Smooth muscle cell (in vitro differentiated cells): Measurements from ENCODE around the gene NNAT. TPM values are rescaled to one million over a fixed set of nuclear protein-coding genes. Genes with fewer than 3 reads are reported as not detected.

ENCODE experiments used
- DNase-seq: peaks from one replicate; lab custom pipeline; 2025; ENCODE audit not compliant: unreplicated experiment; lab: John Stamatoyannopoulos, UW
- H2AFZ ChIP-seq: fragments of 200-600 bp; sonication (generic); 2 replicates; pipeline ENCODE4 v1.6.0; 2016; ENCODE audit warnings: antibody characterized with exemption, low read depth, mild to moderate bottlenecking
- H3F3A ChIP-seq: fragments of 200-600 bp; sonication (generic); 2 replicates; pipeline ENCODE4 v1.6.0; 2017; ENCODE audit warnings: antibody characterized with exemption, low read depth
- H3K27ac ChIP-seq: fragments of 200-600 bp; sonication (generic); 2 replicates; pipeline ENCODE4 v1.5.1; 2016; ENCODE audit warnings: low read depth, mild to moderate bottlenecking
- H3K27me3 ChIP-seq: fragments of 200-600 bp; sonication (generic); 2 replicates; pipeline ENCODE4 v1.6.1; 2016; ENCODE audit warnings: low read depth, mild to moderate bottlenecking
- H3K36me3 ChIP-seq: fragments of 200-600 bp; sonication (generic); 2 replicates; pipeline ENCODE4 v1.5.1; 2016; ENCODE audit warnings: low read depth
- H3K4me1 ChIP-seq: fragments of 200-600 bp; sonication (generic); 2 replicates; pipeline ENCODE4 v1.5.1; 2016; ENCODE audit warnings: low read depth
- H3K4me2 ChIP-seq: fragments of 200-600 bp; sonication (generic); 2 replicates; pipeline ENCODE4 v1.6.0; 2016; ENCODE audit warnings: mild to moderate bottlenecking
- H3K4me3 ChIP-seq: fragments of 200-600 bp; sonication (generic); 2 replicates; pipeline ENCODE4 v1.5.1; 2016; ENCODE audit warnings: mild to moderate bottlenecking
- H3K79me2 ChIP-seq: fragments of 200-600 bp; sonication (generic); 2 replicates; pipeline ENCODE4 v1.6.0; 2016; ENCODE audit warnings: low read depth, mild to moderate bottlenecking
- H3K9ac ChIP-seq: fragments of 200-600 bp; sonication (generic); 2 replicates; pipeline ENCODE4 v1.6.0; 2016; ENCODE audit warnings: low read depth
- H3K9me3 ChIP-seq: fragments of 200-600 bp; sonication (generic); replicated peaks from 2 replicates; pipeline ENCODE4 v1.5.1; 2016; ENCODE audit warnings: low read depth
- H4K20me1 ChIP-seq: fragments of 200-600 bp; sonication (generic); 2 replicates; pipeline ENCODE4 v1.6.0; 2016; ENCODE audit warnings: low read depth
- WGBS: methylation state at CpG from one replicate; pipeline ENCODE4 v1.1.7; 2016; ENCODE audit warnings: low lambda C conversion rate; 5-methylcytosine and 5-hydroxymethylcytosine counted together
- polyA plus RNA-seq: library from polyadenylated mRNA; unstranded; fragments of >200 nt; fragmentation: Nextera tagmentation; extraction: Ambion mirVana; gene quantifications from 2 replicates; pipeline ENCODE4 v1.2.1, GENCODE V29; 2016
- total RNA-seq: library from RNA; depleted of rRNA; stranded (reverse); fragments of >200 nt; gene quantifications from 2 replicates; pipeline ENCODE4 v1.2.3, GENCODE V29; 2014
- TF ChIP-seq, protein P1 (sequence below): fragments of 200-600 bp; sonication (generic); IDR thresholded peaks from 2 replicates; pipeline ENCODE4 v1.5.1; 2017; ENCODE audit warnings: borderline replicate concordance, mild to moderate bottlenecking, antibody characterized with exemption; ENCODE audit not compliant: insufficient read depth, poor library complexity, severe bottlenecking

The NNAT gene
- total and polyA plus RNA-seq, 2 experiments from 2014 or later, result 0.35 TPM; not detected in 1

DNA sequence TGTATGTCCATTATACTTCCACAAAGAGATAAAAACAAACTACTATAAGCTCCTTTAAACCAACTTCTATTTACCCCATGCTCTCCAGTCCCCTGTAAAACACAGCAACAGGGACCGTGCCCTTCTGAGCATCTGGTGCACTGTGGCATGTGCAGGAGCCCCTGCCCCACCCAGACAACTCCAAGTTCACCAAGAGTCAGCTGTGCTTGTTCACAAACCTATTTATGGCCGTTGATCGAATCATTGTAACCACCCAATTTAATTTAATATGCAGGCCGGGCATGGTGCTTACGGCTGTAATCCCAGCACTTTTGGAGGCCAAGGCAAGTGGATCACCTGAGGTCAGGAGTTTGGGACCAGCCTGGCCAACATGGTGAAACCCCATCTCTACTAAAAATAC, 20.3 kb downstream of the NNAT start:
- no peaks in the 10 kb centered on the region for H3K9me3 ChIP-seq
- no peaks in the 10 kb centered on the region for H3K79me2 ChIP-seq
- H3K27me3 ChIP-seq, result no peaks in the 10 kb centered on the region
- H3K4me1 ChIP-seq, result no peaks in the 10 kb centered on the region
- WGBS, result 96% methylated on average over 5 of the region's 5 CpGs
- H3K36me3 ChIP-seq, result no peaks in the 10 kb centered on the region
- no peak overlapping the region for H3K27ac ChIP-seq
- no peaks in the 10 kb centered on the region for H4K20me1 ChIP-seq
- no peaks in the 10 kb centered on the region for H3F3A ChIP-seq
- TF ChIP-seq, protein P1, sequence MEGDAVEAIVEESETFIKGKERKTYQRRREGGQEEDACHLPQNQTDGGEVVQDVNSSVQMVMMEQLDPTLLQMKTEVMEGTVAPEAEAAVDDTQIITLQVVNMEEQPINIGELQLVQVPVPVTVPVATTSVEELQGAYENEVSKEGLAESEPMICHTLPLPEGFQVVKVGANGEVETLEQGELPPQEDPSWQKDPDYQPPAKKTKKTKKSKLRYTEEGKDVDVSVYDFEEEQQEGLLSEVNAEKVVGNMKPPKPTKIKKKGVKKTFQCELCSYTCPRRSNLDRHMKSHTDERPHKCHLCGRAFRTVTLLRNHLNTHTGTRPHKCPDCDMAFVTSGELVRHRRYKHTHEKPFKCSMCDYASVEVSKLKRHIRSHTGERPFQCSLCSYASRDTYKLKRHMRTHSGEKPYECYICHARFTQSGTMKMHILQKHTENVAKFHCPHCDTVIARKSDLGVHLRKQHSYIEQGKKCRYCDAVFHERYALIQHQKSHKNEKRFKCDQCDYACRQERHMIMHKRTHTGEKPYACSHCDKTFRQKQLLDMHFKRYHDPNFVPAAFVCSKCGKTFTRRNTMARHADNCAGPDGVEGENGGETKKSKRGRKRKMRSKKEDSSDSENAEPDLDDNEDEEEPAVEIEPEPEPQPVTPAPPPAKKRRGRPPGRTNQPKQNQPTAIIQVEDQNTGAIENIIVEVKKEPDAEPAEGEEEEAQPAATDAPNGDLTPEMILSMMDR, result no peak
- H3K4me2 ChIP-seq, result no peak overlapping the region
- H2AFZ ChIP-seq, result no peak overlapping the region
- no peak for DNase-seq
- no peak overlapping the region for H3K9ac ChIP-seq
- no peak overlapping the region for H3K4me3 ChIP-seq

DNA sequence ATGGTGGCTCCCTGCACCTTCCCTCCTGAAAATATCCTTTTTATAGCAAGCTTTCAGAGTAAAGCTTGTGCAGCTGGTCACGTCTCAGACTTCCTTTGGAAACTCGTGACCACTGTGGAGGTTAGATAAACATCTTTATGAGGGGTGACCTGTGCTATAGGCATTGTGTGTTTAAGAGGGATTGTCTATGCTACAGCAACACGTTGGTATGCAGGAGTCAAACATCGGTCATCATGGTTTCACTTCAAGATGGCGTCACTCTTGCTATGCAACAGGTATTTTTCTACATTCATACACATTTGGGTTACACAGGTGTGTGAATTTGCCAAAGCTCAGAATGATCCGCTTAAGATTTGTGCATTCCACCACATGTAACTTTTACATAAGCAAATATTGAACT, 21.2 kb downstream of the NNAT start:
- Histone ChIP-seq H3K36me3 (no peaks in the 10 kb centered on the region), H3F3A (no peaks in the 10 kb centered on the region), H2AFZ (no peak overlapping the region), H3K4me3 (no peak overlapping the region), H3K4me1 (no peaks in the 10 kb centered on the region), H3K9me3 (no peaks in the 10 kb centered on the region), H4K20me1 (no peaks in the 10 kb centered on the region), H3K4me2 (no peak overlapping the region), H3K9ac (no peak overlapping the region), H3K79me2 (no peaks in the 10 kb centered on the region), H3K27me3 (no peaks in the 10 kb centered on the region), H3K27ac (no peak overlapping the region)
- no peak for DNase-seq
- TF ChIP-seq, protein P1, result no peak
- WGBS, result 60% methylated on average over 6 of the region's 6 CpGs

DNA sequence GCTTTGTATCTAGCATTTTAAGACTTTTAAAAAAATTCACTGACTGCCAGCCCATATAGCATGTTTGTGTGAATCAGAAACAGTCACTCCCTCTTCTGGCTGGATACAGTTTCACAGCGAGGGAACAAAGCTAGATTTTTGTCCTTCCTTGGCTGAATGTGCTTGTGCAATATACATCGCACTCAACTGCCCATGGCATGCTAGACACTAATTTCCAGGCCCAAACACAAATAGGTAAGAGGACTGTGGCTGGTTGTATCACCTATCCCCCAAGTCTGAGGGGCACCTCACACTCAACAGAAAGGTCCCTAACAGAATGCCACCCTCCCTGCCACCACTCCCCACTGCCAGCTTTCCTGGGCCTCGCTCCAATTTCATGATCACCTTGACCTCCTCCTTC, 22.8 kb downstream of the NNAT start:
- Histone ChIP-seq H3K36me3 (no peaks in the 10 kb centered on the region), H3K27ac (no peak overlapping the region), H3F3A (no peaks in the 10 kb centered on the region), H3K4me1 (no peaks in the 10 kb centered on the region), H3K79me2 (no peaks in the 10 kb centered on the region), H3K9ac (no peak overlapping the region), H2AFZ (no peak overlapping the region), H4K20me1 (no peaks in the 10 kb centered on the region), H3K9me3 (no peaks in the 10 kb centered on the region), H3K27me3 (no peaks in the 10 kb centered on the region), H3K4me3 (no peak overlapping the region), H3K4me2 (no peak overlapping the region)
- WGBS, result 52% methylated on average over 3 of the region's 3 CpGs
- no peak for DNase-seq
- TF ChIP-seq, protein P1, result peak; percentile 43

DNA sequence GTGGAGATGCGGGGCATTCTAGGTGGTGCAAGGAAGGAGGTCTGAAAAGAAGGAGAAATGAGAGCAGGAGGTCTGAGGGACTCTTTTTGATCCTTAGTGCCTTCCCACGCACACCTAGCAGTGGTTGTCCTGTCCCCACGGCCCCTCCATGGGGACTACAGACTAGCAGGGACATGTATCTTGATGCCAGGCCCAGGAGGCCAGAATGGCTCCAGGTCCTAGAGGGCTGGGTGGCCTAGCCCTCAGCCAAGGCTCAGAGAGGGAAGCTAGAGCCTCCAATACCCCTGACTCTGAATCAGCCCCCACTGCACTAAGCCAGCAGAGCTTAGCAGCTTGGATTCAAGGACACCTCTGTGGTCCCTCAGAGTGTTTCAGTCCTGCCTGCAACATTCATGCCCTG, 23.3 kb downstream of the NNAT start:
- 75% methylated on average over 3 of the region's 3 CpGs for WGBS
- no peak overlapping the region for H3K27ac ChIP-seq
- H3K9me3 ChIP-seq, result no peaks in the 10 kb centered on the region
- no peaks in the 10 kb centered on the region for H3K4me1 ChIP-seq
- H3K27me3 ChIP-seq, result no peaks in the 10 kb centered on the region
- TF ChIP-seq, protein P1, result no peak
- H3K9ac ChIP-seq, result no peak overlapping the region
- no peaks in the 10 kb centered on the region for H4K20me1 ChIP-seq
- H3K36me3 ChIP-seq, result no peaks in the 10 kb centered on the region
- H2AFZ ChIP-seq, result no peak overlapping the region
- DNase-seq, result no peak
- H3K79me2 ChIP-seq, result no peaks in the 10 kb centered on the region
- H3F3A ChIP-seq, result no peaks in the 10 kb centered on the region
- no peak overlapping the region for H3K4me2 ChIP-seq
- no peak overlapping the region for H3K4me3 ChIP-seq
